ENCODE measurements around the gene HARS1.
"Not testable (repeated sequence)": the region's sequence is repeated elsewhere in the genome, so short reads cannot be mapped to it uniquely, and the experiment has no call there.

Gene HARS1

GRCh38 chr5:140690941-140691924 lies at the start of gene HARS1, which contains the start of gene HARS2:
Gene HARS1 (minus strand): TSS chr5:140691370. CDS start chr5:140691304, 66 bp downstream.
Gene HARS2 (plus strand): TSS chr5:140691455. CDS start chr5:140691649, 194 bp downstream.
- H3K4me3 ChIP-seq (ENCODE audit: low read length), result peak within 1 kb of the TSS; percentile 85
- peak; percentile 98 for DNase-seq (ENCODE audit: low read depth)
- TF ChIP-seq CTCF (IDR thresholded peaks at IDR 0.05; ENCODE audit: insufficient read depth, low read depth, low read length, missing control alignments), result no peak

GRCh38 chr5:140737486-140737885 lies 46.3 kb upstream of the HARS1 start:
- no peak for TF ChIP-seq CTCF (IDR thresholded peaks at IDR 0.05; ENCODE audit: insufficient read depth, low read depth, low read length, missing control alignments)
- H3K4me3 ChIP-seq (ENCODE audit: low read length), result no peak overlapping the region
- DNase-seq (ENCODE audit: low read depth), result no peak

- H3K4me3 ChIP-seq (ENCODE audit: low read length), result no peak overlapping the region
- peak; percentile 27 for TF ChIP-seq CTCF (IDR thresholded peaks at IDR 0.05; ENCODE audit: insufficient read depth, low read depth, low read length, missing control alignments)
- DNase-seq (ENCODE audit: low read depth), result peak; percentile 10
Observed at GRCh38 chr5:140734354-140734753, 43.2 kb upstream of the HARS1 start.

GRCh38 chr5:140733098-140733497 lies 41.9 kb upstream of the HARS1 start:
- no peak for TF ChIP-seq CTCF (IDR thresholded peaks at IDR 0.05; ENCODE audit: insufficient read depth, low read depth, low read length, missing control alignments)
- DNase-seq (ENCODE audit: low read depth), result no peak
- no peak overlapping the region for H3K4me3 ChIP-seq (ENCODE audit: low read length)

GRCh38 chr5:140725799-140726471 lies 34.8 kb upstream of the HARS1 start:
- TF ChIP-seq CTCF (IDR thresholded peaks at IDR 0.05; ENCODE audit: insufficient read depth, low read depth, low read length, missing control alignments), result no peak
- peak; percentile 94 for DNase-seq (ENCODE audit: low read depth)
- H3K4me3 ChIP-seq (ENCODE audit: low read length), result peak overlapping the region; percentile 42

GRCh38 chr5:140721395-140721794 lies 30.2 kb upstream of the HARS1 start:
- not testable (repeated sequence) for DNase-seq (ENCODE audit: low read depth); H3K4me3 ChIP-seq (ENCODE audit: low read length)

- not testable (repeated sequence) for H3K4me3 ChIP-seq (ENCODE audit: low read length)
Observed at GRCh38 chr5:140720738-140721137, 29.6 kb upstream of the HARS1 start.

More at GRCh38 chr5:140720738-140721137, 29.6 kb upstream of the HARS1 start:
- peak; percentile 27 for DNase-seq (ENCODE audit: low read depth)

All from epithelial cell of esophagus (primary cell).